22Rv1 (cell line): ENCODE measurements around the gene HADH.
A peak's percentile ranks its signal among the peaks of the same experiment; 100 is the strongest.

Source experiments
- H3K27ac ChIP-seq: fragments of 450-650 bp; 2 replicates; pipeline ENCODE4 v1.5.1; 2017
- ZFX ChIP-seq: fragments of 450-650 bp; IDR thresholded peaks from 2 replicates; pipeline ENCODE4 v1.6.1; 2017; ENCODE audit warnings: antibody characterized with exemption, borderline replicate concordance
- TF ChIP-seq, protein P1 (sequence below): fragments of 450-650 bp; IDR thresholded peaks from 2 replicates; pipeline ENCODE4 v1.5.1; 2017; ENCODE audit warnings: mild to moderate bottlenecking

The HADH gene

DNA sequence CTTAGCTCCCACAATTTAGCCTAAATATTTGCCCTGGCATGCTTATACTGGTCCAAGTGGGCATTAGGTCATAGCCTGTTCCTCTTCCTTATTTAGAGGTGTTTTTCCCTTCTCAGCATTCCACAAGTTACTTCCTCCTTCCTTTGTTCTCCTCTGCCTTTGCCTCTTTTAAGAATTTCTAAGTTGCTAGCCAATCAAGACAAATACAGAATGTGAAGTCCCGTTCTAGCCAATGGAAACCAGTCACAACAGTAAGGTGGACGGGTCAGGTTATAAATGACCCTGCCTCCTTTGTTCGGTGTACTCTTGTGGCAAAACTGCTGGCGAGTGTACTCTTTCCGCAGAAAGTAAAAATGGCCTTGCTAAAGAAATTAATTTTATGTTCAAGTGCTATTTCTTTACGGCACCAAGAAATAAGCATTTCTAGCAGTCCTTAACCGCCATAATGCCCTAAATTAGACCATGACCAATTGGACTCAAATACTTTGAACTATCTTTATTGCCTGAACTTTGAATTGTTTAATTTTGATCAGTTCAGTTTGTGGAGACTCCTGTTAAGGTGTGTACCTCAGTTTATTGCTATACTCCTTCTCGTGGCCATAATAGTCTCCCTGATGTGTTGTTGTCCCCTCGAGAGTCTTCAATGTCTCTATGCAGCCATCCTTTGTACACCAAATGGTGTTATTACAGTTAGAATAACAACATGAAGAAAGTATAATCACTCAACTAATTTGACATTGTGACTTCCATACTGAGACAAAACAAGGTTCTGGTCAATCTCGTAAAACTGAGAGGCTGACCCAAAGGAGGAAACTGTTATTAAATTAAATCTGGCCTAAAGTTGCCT lies 1.6 kb upstream of the HADH start:
- H3K27ac ChIP-seq = peak overlapping the region; percentile 80
- TF ChIP-seq ZFX = no peak
- TF ChIP-seq, protein P1, sequence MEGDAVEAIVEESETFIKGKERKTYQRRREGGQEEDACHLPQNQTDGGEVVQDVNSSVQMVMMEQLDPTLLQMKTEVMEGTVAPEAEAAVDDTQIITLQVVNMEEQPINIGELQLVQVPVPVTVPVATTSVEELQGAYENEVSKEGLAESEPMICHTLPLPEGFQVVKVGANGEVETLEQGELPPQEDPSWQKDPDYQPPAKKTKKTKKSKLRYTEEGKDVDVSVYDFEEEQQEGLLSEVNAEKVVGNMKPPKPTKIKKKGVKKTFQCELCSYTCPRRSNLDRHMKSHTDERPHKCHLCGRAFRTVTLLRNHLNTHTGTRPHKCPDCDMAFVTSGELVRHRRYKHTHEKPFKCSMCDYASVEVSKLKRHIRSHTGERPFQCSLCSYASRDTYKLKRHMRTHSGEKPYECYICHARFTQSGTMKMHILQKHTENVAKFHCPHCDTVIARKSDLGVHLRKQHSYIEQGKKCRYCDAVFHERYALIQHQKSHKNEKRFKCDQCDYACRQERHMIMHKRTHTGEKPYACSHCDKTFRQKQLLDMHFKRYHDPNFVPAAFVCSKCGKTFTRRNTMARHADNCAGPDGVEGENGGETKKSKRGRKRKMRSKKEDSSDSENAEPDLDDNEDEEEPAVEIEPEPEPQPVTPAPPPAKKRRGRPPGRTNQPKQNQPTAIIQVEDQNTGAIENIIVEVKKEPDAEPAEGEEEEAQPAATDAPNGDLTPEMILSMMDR = no peak

DNA sequence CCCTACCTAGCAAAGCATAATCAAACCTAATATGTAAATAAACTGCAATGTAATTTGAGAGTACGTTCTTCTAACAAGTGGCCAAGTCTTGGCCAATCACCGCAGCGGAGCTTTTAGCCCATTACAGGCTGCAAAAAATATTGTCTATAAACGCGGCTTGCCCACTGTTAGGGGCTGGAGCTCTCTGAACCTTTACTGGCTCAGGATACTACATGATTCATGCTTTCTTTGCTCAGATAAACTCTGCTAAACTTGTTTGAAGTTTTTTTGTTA lies 990 bp upstream of the HADH start:
- H3K27ac ChIP-seq = peak overlapping the region; percentile 80
- no peak for TF ChIP-seq ZFX
- TF ChIP-seq, protein P1 = no peak

- H3K27ac ChIP-seq = peak overlapping the region; percentile 80
Measured at GRCh38 chr4:107989162-107989536, 540 bp upstream of the HADH start.

GRCh38 chr4:107991945-107992630 lies 2.4 kb downstream of the HADH start:
- TF ChIP-seq, protein P1 = no peak
- TF ChIP-seq ZFX = no peak
- H3K27ac ChIP-seq = no peak overlapping the region

More at GRCh38 chr4:107989162-107989536, 540 bp upstream of the HADH start:
- no peak for TF ChIP-seq ZFX
- TF ChIP-seq, protein P1 = no peak

- H3K27ac ChIP-seq = no peak overlapping the region
- TF ChIP-seq ZFX = no peak
- TF ChIP-seq, protein P1 = no peak
Measured at GRCh38 chr4:107993969-107994368, 4.3 kb downstream of the HADH start.

- H3K27ac ChIP-seq = no peak overlapping the region
Measured at GRCh38 chr4:107994894-107995293, 5.2 kb downstream of the HADH start.

More at GRCh38 chr4:107994894-107995293, 5.2 kb downstream of the HADH start:
- TF ChIP-seq, protein P1 = no peak
- TF ChIP-seq ZFX = no peak
